Gastroesophageal sphincter (tissue), 3 donors: ENCODE measurements around the gene ACSL5.

Experiments used
- CTCF ChIP-seq, 4 experiments: fragments of 200-600 bp in 2 of 4; fragments of 450-650 bp in 2 of 4; sonication (generic) in 1 of 4; IDR thresholded peaks; one replicate each; pipeline ENCODE4 v1.5.1; 2017 to 2019; ENCODE audit warnings: antibody characterized with exemption in 4 of 4, mild to moderate bottlenecking in 2 of 4, moderate library complexity in 2 of 4
- EP300 ChIP-seq: sonication (generic); formaldehyde crosslinking; IDR thresholded peaks from one replicate; pipeline ENCODE4 v1.6.1; 2017; ENCODE audit warnings: antibody characterized with exemption, mild to moderate bottlenecking
- POLR2A ChIP-seq, 2 donors: fragments of 450-650 bp; IDR thresholded peaks; one replicate each; pipeline ENCODE4 v1.6.1; 2017; ENCODE audit warnings: antibody characterized with exemption in 2 of 2, mild to moderate bottlenecking in 2 of 2, moderate library complexity in 1 of 2
- POLR2AphosphoS5 ChIP-seq: sonication (generic); formaldehyde crosslinking; IDR thresholded peaks from one replicate; pipeline ENCODE4 v1.6.1; 2017; ENCODE audit warnings: antibody characterized with exemption

- TF ChIP-seq CTCF (IDR thresholded peaks at IDR 0.05): no peak
- no peak for TF ChIP-seq POLR2A (IDR thresholded peaks at IDR 0.05)
- TF ChIP-seq EP300: no peak
- no peak for TF ChIP-seq POLR2AphosphoS5
Observed at GRCh38 chr10:112335868-112336265, 38.0 kb upstream of the ACSL5 start.
